Parietal lobe (tissue), 2 donors: ENCODE results near the gene GPR160. TPM values are rescaled to one million over a fixed set of nuclear protein-coding genes. Genes with fewer than 3 reads are reported as not detected.

Source experiments
- small RNA-seq: library from RNA; depleted of rRNA; stranded (forward); fragments of <200 nt; gene quantifications from one replicate; pipeline ENCODE3, GENCODE V24; 2014; ENCODE audit warnings: low replicate concordance
- total RNA-seq: library from RNA; depleted of rRNA; stranded (reverse); fragments of >200 nt; gene quantifications from one replicate; pipeline ENCODE4 v1.2.3, GENCODE V29; 2014

The GPR160 gene
- 2.2 TPM for total RNA-seq

GRCh38 chr3:170037463-170038433 lies at the start of gene GPR160:
Gene GPR160, plus strand, starts transcription at chr3:170037995. Its CDS starts 45,978 bp downstream, at chr3:170083973.

Small RNA genes within 50 kb of the gene (small RNA-seq; reads per million reads assigned to genes)
- gene RNU4-38P = 0.12 reads per million

Other genes with a start within 250 kb of the GPR160 start
- gene LRRIQ4, start 225.1 kb upstream of the GPR160 start, total RNA-seq = 0.63 TPM
- gene LRRC34, start 225.1 kb upstream of the GPR160 start, total RNA-seq = 11.6 TPM
- gene LRRC31, start 168.1 kb upstream of the GPR160 start, total RNA-seq = not detected
- not detected for gene SAMD7, start 126.4 kb upstream of the GPR160 start, total RNA-seq
- 69.5 TPM for gene SEC62, start 71.2 kb upstream of the GPR160 start, total RNA-seq
- 102 TPM for gene PHC3, start 143.7 kb downstream of the GPR160 start, total RNA-seq
- gene PRKCI, start 184.4 kb downstream of the GPR160 start, total RNA-seq = 116 TPM